HG02840 (cell line): ENCODE measurements around the gene NRXN3.

Experiments used
- ATAC-seq: cut with Tn5 transposase; IDR thresholded peaks from one replicate; pipeline ENCODE4 v1.9.1; 2021; ENCODE audit warnings: mild to moderate bottlenecking, moderate library complexity, moderate number of reproducible peaks; ENCODE audit not compliant: unreplicated experiment, low FRiP score

NRXN3 gene

GRCh38 chr14:79840103-79840502, 1669.9 kb downstream of the NRXN3 start:
- no peak for ATAC-seq

GRCh38 chr14:79840831-79841230, 1670.7 kb downstream of the NRXN3 start:
- no peak for ATAC-seq

- no peak for ATAC-seq
Measured at GRCh38 chr14:79841433-79841832, 1671.3 kb downstream of the NRXN3 start.

GRCh38 chr14:79842270-79842669, 1672.1 kb downstream of the NRXN3 start:
- ATAC-seq = no peak

- ATAC-seq = no peak
Measured at GRCh38 chr14:79852950-79853744, 1683.0 kb downstream of the NRXN3 start.

GRCh38 chr14:79855789-79856188, 1685.6 kb downstream of the NRXN3 start:
- ATAC-seq = no peak

GRCh38 chr14:79856381-79856780, 1686.2 kb downstream of the NRXN3 start:
- ATAC-seq = no peak

- ATAC-seq = no peak
Measured at GRCh38 chr14:79861111-79861510, 1690.9 kb downstream of the NRXN3 start.

GRCh38 chr14:79862045-79862444, 1691.9 kb downstream of the NRXN3 start:
- no peak for ATAC-seq

- no peak for ATAC-seq
Measured at GRCh38 chr14:79871136-79871535, 1701.0 kb downstream of the NRXN3 start.

- ATAC-seq = no peak
Measured at GRCh38 chr14:79878229-79878628, 1708.1 kb downstream of the NRXN3 start.

- ATAC-seq = no peak
Measured at GRCh38 chr14:79878785-79879184, 1708.6 kb downstream of the NRXN3 start.

GRCh38 chr14:79881299-79881698, 1711.1 kb downstream of the NRXN3 start:
- ATAC-seq = no peak

GRCh38 chr14:79890527-79890926, 1720.4 kb downstream of the NRXN3 start:
- no peak for ATAC-seq

- no peak for ATAC-seq
Measured at GRCh38 chr14:79896009-79896408, 1725.8 kb downstream of the NRXN3 start.

GRCh38 chr14:79899610-79900009, 1729.4 kb downstream of the NRXN3 start:
- no peak for ATAC-seq

GRCh38 chr14:79904497-79904896, 1734.3 kb downstream of the NRXN3 start:
- ATAC-seq = no peak

- ATAC-seq = no peak
Measured at GRCh38 chr14:79906994-79907393, 1736.8 kb downstream of the NRXN3 start.

- no peak for ATAC-seq
Measured at GRCh38 chr14:79910086-79910485, 1739.9 kb downstream of the NRXN3 start.

- ATAC-seq = no peak
Measured at GRCh38 chr14:79911744-79912143, 1741.6 kb downstream of the NRXN3 start.

GRCh38 chr14:79914595-79914994, 1744.4 kb downstream of the NRXN3 start:
- no peak for ATAC-seq

- no peak for ATAC-seq
Measured at GRCh38 chr14:79915406-79915805, 1745.2 kb downstream of the NRXN3 start.
